ENCODE results near the gene CORO7.
"Not testable (repeated sequence)": the region's sequence is repeated elsewhere in the genome, so short reads cannot be mapped to it uniquely, and the experiment has no call there.

GRCh38 chr16:4333714-4334113 lies 82.7 kb downstream of the CORO7 start:
- TF ChIP-seq CTCF (IDR thresholded peaks at IDR 0.05; ENCODE audit: low read length); EZH2 (IDR thresholded peaks at IDR 0.05; ENCODE audit: borderline replicate concordance, low read length): not testable (repeated sequence)
